ENCODE data around the gene MIDN. TPM values are rescaled to one million over a fixed set of nuclear protein-coding genes. Genes with fewer than 3 reads are reported as not detected.

The MIDN gene
- total RNA-seq, 2 experiments from 2014 or later = 46.5 to 47.9 TPM

DNA sequence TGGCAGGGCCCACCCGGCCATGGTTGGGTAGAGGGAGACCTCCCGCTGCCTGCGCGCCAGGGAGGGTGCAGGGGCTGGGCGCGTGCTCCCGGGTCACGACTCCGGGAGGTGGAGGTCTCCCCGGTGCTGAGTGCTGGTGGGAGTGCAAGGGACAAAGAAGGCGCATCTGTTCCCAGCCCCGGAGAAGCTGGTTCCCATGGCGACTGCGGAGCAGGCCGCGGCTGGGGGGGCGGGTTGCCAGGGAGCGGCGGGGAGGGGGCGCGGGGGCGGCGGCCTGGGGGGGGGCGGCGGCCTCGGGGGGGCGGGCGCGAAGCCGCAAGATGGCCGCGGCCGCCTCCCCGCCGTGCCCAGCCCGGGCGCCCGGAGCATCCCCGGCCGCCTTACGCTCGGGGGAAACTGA lies 11.8 kb upstream of the MIDN start:
- ChIA-PET POLR2A (no interaction called here), CTCF (no interaction called here)
- Mint-ChIP-seq H3K27ac (no peak overlapping the region), H3K27me3 (peaks cover 6% of the 10 kb centered on the region), H3K36me3 (ENCODE audit: low read depth) (no peaks in the 10 kb centered on the region), H3K4me1 (peaks cover 22% of the 10 kb centered on the region), H3K9me3 (ENCODE audit: low read depth) (no peaks in the 10 kb centered on the region), H3K4me3 (peak overlapping the region; percentile 6)
- DNase-seq (no peak), ATAC-seq (no peak)
- intact Hi-C loops (cut with DNase I, micrococcal nuclease) = no loop called here

GRCh38 chr19:1237027-1237659 lies 11.2 kb upstream of the MIDN start:
- H3K36me3 Mint-ChIP-seq (ENCODE audit: low read depth) = no peaks in the 10 kb centered on the region
- H3K4me1 Mint-ChIP-seq = peaks cover 22% of the 10 kb centered on the region
- H3K27me3 Mint-ChIP-seq = peaks cover 6% of the 10 kb centered on the region
- no peaks in the 10 kb centered on the region for H3K9me3 Mint-ChIP-seq (ENCODE audit: low read depth)
- peak overlapping the region; percentile 33 for H3K4me3 Mint-ChIP-seq
- no peak for DNase-seq
- POLR2A ChIA-PET = no interaction called here
- intact Hi-C loops (cut with DNase I, micrococcal nuclease) = no loop called here
- ATAC-seq = no peak
- CTCF ChIA-PET = no interaction called here
- no peak overlapping the region for H3K27ac Mint-ChIP-seq

GRCh38 chr19:1237754-1238368 lies 10.5 kb upstream of the MIDN start, which contains the start of gene CBARP:
TSS of gene CBARP (minus strand) at chr19:1238005. CDS start at chr19:1236100, 1,905 bp downstream.
- no peak for ATAC-seq
- H3K27ac Mint-ChIP-seq = no peak within 1 kb of the TSS
- POLR2A ChIA-PET = interaction anchor here (1.0 kb wide), 1 partner anchor 216 kb away, joined by 4 read pairs; no protein-coding TSS in a partner anchor
- CTCF ChIA-PET = interaction anchor here (0.5 to 1.1 kb wide), 2 partner anchors 44 to 254 kb away, joined by 3 to 6 read pairs; partner anchors contain the start of gene WDR18
- no peaks in the 10 kb centered on the region for H3K36me3 Mint-ChIP-seq (ENCODE audit: low read depth)
- peaks cover 6% of the 10 kb centered on the region for H3K27me3 Mint-ChIP-seq
- H3K4me1 Mint-ChIP-seq = peaks cover 27% of the 10 kb centered on the region
- intact Hi-C loops (cut with DNase I, micrococcal nuclease) = no loop called here
- DNase-seq = peak; percentile 51
- no peaks in the 10 kb centered on the region for H3K9me3 Mint-ChIP-seq (ENCODE audit: low read depth)
- H3K4me3 Mint-ChIP-seq = peak within 1 kb of the TSS; percentile 54

DNA sequence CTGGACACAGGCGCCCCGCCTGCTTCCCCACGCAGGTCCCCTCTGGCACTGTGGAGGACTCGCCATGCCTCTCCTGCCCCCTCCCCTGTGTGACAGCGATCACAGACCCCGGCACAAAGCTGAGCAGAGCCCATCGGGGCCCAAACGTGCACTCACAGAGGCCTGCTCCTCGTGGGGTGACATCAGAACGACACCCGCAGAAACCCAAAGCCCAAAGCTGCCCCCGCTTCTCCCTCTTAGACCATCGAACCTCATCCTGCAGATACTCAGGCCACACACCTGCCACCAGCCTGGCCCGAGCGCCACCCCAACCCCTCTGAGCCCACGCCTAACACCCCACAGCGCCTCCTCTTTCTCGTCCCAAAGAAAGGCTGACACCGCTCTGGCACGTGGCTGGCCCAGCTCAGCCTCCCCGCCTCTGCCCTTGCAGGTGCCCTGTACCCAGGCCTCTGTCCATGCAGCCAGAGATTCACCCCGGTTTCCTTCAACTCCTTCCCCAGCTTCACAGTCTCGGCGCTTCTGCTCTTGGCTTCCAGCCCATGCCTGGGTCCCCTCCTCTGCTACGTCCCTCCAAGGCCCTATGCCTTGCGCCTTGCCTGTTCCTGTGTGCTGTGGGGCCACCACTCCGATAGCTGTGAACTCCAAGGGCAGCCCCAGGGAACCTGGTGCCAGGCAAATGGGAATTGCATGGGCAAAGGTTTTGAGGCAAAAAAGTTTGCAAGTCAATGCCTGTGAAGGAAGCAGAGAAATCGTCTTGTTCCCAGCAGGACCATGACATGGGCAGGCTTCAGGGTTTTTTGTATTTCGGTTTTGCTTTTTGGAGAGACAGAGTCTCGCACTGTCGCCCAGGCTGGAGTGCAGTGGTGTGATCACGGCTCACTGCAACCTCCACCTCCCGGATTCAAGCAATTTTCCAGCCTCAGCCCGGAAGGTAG lies 9.7 kb upstream of the MIDN start:
- ChIA-PET CTCF (interaction anchor here (0.5 to 1.1 kb wide), 2 partner anchors 45 to 254 kb away, joined by 3 to 6 read pairs; partner anchors contain the start of gene WDR18), POLR2A (interaction anchor here (0.5 to 1.0 kb wide), 2 partner anchors 30 to 217 kb away, joined by 4 read pairs; partner anchors contain the start of gene CIRBP)
- Mint-ChIP-seq H3K9me3 (ENCODE audit: low read depth) (no peaks in the 10 kb centered on the region), H3K4me1 (peaks cover 33% of the 10 kb centered on the region), H3K27ac (no peak overlapping the region), H3K4me3 (peak overlapping the region; percentile 54), H3K27me3 (peaks cover 6% of the 10 kb centered on the region), H3K36me3 (ENCODE audit: low read depth) (no peaks in the 10 kb centered on the region)
- DNase-seq (no peak), ATAC-seq (no peak)
- intact Hi-C loops (cut with DNase I, micrococcal nuclease) = no loop called here

- no peaks in the 10 kb centered on the region for H3K9me3 Mint-ChIP-seq (ENCODE audit: low read depth)
- ATAC-seq = no peak
- no peak overlapping the region for H3K4me3 Mint-ChIP-seq
- ChIA-PET CTCF (interaction anchor here (0.7 to 2.4 kb wide), 3 partner anchors 17 to 592 kb away, joined by 3 to 9 read pairs (median 3); no protein-coding TSS in a partner anchor), POLR2A (no interaction called here)
- peaks cover 34% of the 10 kb centered on the region for H3K4me1 Mint-ChIP-seq
- H3K36me3 Mint-ChIP-seq (ENCODE audit: low read depth) = no peaks in the 10 kb centered on the region
- peaks cover 6% of the 10 kb centered on the region for H3K27me3 Mint-ChIP-seq
- intact Hi-C loops (cut with DNase I, micrococcal nuclease) = no loop called here
- no peak for DNase-seq
- H3K27ac Mint-ChIP-seq = no peak overlapping the region
Measured at GRCh38 chr19:1239420-1239795, 9.0 kb upstream of the MIDN start.

DNA sequence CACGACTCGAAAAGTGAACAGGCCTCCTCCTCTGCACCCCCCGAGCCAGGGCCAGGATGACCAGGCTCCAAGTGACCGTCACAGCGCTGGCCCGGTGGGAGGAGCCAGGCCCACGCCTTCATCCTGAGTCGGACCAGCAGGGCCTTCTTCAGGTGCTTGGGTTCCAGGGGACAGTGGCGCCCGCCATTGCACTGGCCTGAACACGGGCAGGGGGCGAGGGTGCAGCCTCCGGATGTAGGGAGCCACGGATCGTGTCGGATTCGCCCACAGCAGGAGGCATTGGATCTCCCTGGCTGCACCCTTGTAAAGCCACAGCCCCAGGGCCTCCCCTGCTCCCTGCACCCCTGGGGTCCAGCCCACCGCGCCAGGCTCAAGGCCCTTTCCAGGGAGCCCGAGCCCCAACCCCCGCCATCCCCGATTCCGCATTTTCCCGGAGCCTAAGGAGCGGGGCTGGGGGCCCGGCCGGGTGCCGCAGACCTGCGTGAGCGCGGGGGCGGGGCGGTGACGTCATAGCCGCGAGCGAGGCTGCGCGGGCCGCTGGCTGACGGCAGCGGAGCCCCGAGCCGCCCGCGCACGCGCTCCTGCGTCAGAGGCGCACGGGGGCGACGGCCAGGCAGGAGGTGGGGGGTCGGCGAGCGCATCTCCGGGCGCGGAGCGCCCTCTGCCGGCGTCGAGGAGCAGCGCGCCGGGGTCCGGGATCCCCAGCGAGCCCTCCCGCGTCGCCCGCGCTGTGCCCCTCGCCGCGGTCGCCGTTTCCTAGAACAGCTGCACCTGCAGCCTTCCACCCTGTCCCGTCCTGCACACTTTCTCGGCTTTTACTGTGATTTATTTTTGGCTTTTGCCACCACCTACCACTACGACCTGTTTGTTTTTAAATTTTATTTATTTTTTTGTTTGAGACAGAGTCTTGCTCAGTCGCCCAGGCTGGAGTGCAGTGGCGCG lies 8.3 kb upstream of the MIDN start:
- intact Hi-C loops (cut with DNase I, micrococcal nuclease) = loop anchor here (1.0 to 10.0 kb wide), 19 partner anchors 27 to 443 kb away; partner anchors contain the start of genes GPX4 (in 2 of the 2), ABCA7 (in 1 of the 2), ARHGAP45 (in 1 of the 2) and ARID3A (in 1 of the 2)
- Mint-ChIP-seq H3K4me3 (peak overlapping the region; percentile 83), H3K27me3 (peaks cover 6% of the 10 kb centered on the region)

GRCh38 chr19:1240925-1241324 lies 7.5 kb upstream of the MIDN start:
- CTCF ChIA-PET = interaction anchor here (0.6 to 2.4 kb wide), 8 partner anchors 15 to 138 kb away, joined by 3 to 11 read pairs (median 4); partner anchors contain the start of gene CIRBP
- peaks cover 38% of the 10 kb centered on the region for H3K4me1 Mint-ChIP-seq

More for the DNA sequence above, 8.3 kb upstream of the MIDN start:
- ATAC-seq = peak; percentile 57
- no peak overlapping the region for H3K27ac Mint-ChIP-seq
- CTCF ChIA-PET = interaction anchor here (0.6 to 2.4 kb wide), 7 partner anchors 16 to 591 kb away, joined by 3 to 11 read pairs (median 3); partner anchors contain the start of gene CIRBP
- no peaks in the 10 kb centered on the region for H3K9me3 Mint-ChIP-seq (ENCODE audit: low read depth)
- H3K4me1 Mint-ChIP-seq = peaks cover 38% of the 10 kb centered on the region
- no peaks in the 10 kb centered on the region for H3K36me3 Mint-ChIP-seq (ENCODE audit: low read depth)
- POLR2A ChIA-PET = interaction anchor here (0.9 to 2.2 kb wide), 2 partner anchors 29 to 158 kb away, joined by 3 to 10 read pairs; partner anchors contain the start of gene CIRBP
- peak; percentile 97 for DNase-seq

GRCh38 chr19:1241417-1242095 lies 6.8 kb upstream of the MIDN start, which contains the start of gene ATP5F1D:
TSS of gene ATP5F1D (plus strand) at chr19:1241751. CDS start at chr19:1241851, 100 bp downstream.
- ATAC-seq = peak; percentile 79
- DNase-seq = peak; percentile 96
- H3K4me3 Mint-ChIP-seq = peak within 1 kb of the TSS; percentile 83
- ChIA-PET CTCF (interaction anchor here (1.3 to 2.4 kb wide), 5 partner anchors 20 to 138 kb away, joined by 3 to 11 read pairs (median 5); partner anchors contain the start of gene CIRBP), POLR2A (interaction anchor here (0.6 to 2.2 kb wide), 4 partner anchors 27 to 560 kb away, joined by 3 to 10 read pairs (median 4); partner anchors contain the start of gene CIRBP)
- no peaks in the 10 kb centered on the region for H3K36me3 Mint-ChIP-seq (ENCODE audit: low read depth)
- H3K27me3 Mint-ChIP-seq = peaks cover 6% of the 10 kb centered on the region
- peaks cover 38% of the 10 kb centered on the region for H3K4me1 Mint-ChIP-seq
- no peaks in the 10 kb centered on the region for H3K9me3 Mint-ChIP-seq (ENCODE audit: low read depth)
- peak within 1 kb of the TSS; percentile 86 for H3K27ac Mint-ChIP-seq
- intact Hi-C loops (cut with DNase I, micrococcal nuclease) = loop anchor here (1.0 to 10.0 kb wide), 10 partner anchors 29 to 379 kb away; partner anchors contain the start of genes GPX4 (in 2 of the 2), ABCA7 (in 1 of the 2), ARHGAP45 (in 1 of the 2) and ARID3A (in 1 of the 2)

More at GRCh38 chr19:1240925-1241324, 7.5 kb upstream of the MIDN start:
- POLR2A ChIA-PET = interaction anchor here (0.6 to 2.2 kb wide), 3 partner anchors 28 to 160 kb away, joined by 3 to 10 read pairs (median 6); partner anchors contain the start of gene CIRBP
- Mint-ChIP-seq H3K4me3 (peak overlapping the region; percentile 83), H3K27me3 (peaks cover 6% of the 10 kb centered on the region), H3K27ac (peak overlapping the region; percentile 47), H3K36me3 (ENCODE audit: low read depth) (no peaks in the 10 kb centered on the region), H3K9me3 (ENCODE audit: low read depth) (no peaks in the 10 kb centered on the region)
- DNase-seq (no peak), ATAC-seq (no peak)
- intact Hi-C loops (cut with DNase I, micrococcal nuclease) = loop anchor here (1.0 to 10.0 kb wide), 19 partner anchors 28 to 444 kb away; partner anchors contain the start of genes GPX4 (in 2 of the 2), RNU6-2 (in 2 of the 2), TMEM259 (in 2 of the 2) and ABCA7 (in 1 of the 2)
